CD14-positive monocyte (primary cell): ENCODE data around the gene ZNF362. TPM values are rescaled to one million over a fixed set of nuclear protein-coding genes. Genes with fewer than 3 reads are reported as not detected.

Experiments
- DNase-seq, 3 donors: peaks; one replicate each; pipeline ENCODE4 v3.0.0-alpha.2; 2011 to 2022
- H2AFZ ChIP-seq: 2 replicates; pipeline ENCODE4 v1.6.0; 2012; ENCODE audit warnings: mild to moderate bottlenecking, low read depth, low read length, inconsistent platforms; ENCODE audit not compliant: insufficient read depth, poor library complexity, severe bottlenecking
- H3K27ac ChIP-seq, 2 donors: 1 replicate in 1 of 2; 2 replicates in 1 of 2; pipeline ENCODE4 v1.5.1; 2012 to 2013; ENCODE audit warnings: low read length in 2 of 2, control low read depth in 1 of 2, inconsistent platforms in 1 of 2, low read depth in 1 of 2, mild to moderate bottlenecking in 1 of 2
- H3K27me3 ChIP-seq, 2 donors: one replicate each; pipeline versions ENCODE4 v1.6.0 to v1.6.1; 2011 to 2013; ENCODE audit warnings: low read length in 2 of 2; ENCODE audit not compliant: control insufficient read depth in 2 of 2, insufficient read depth in 2 of 2
- H3K36me3 ChIP-seq, 2 donors: replicated peaks in 1 of 2; 1 replicate in 1 of 2; 2 replicates in 1 of 2; pipeline versions ENCODE4 v1.5.1 to v1.6.1; 2012 to 2013; ENCODE audit warnings: low read length in 2 of 2, control low read depth in 1 of 2, inconsistent platforms in 1 of 2, mild to moderate bottlenecking in 1 of 2; ENCODE audit not compliant: insufficient read depth in 2 of 2, control insufficient read depth in 1 of 2
- H3K4me1 ChIP-seq, 2 donors: 1 replicate in 1 of 2; 2 replicates in 1 of 2; pipeline versions ENCODE4 v1.5.1 to v1.6.1; 2012 to 2013; ENCODE audit warnings: low read length in 2 of 2, control low read depth in 1 of 2, inconsistent platforms in 1 of 2, mild to moderate bottlenecking in 1 of 2, moderate library complexity in 1 of 2; ENCODE audit not compliant: insufficient read depth in 2 of 2, control insufficient read depth in 1 of 2
- H3K4me2 ChIP-seq: replicated peaks from 2 replicates; pipeline ENCODE3; 2012; ENCODE audit warnings: low read length, moderate library complexity, mild to moderate bottlenecking; ENCODE audit not compliant: poor library complexity, severe bottlenecking; ENCODE audit errors: extremely low read depth
- H3K4me3 ChIP-seq, 3 experiments: fragments of 200-600 bp in 1 of 3; sonication (generic) in 1 of 3; replicated peaks in 1 of 3; 1 replicate in 2 of 3; 2 replicates in 1 of 3; pipeline ENCODE4 v1.5.1; 2011 to 2013; ENCODE audit warnings: low read length in 3 of 3, mild to moderate bottlenecking in 3 of 3, control low read depth in 2 of 3, low read depth in 2 of 3, inconsistent platforms in 1 of 3, moderate library complexity in 1 of 3
- H3K79me2 ChIP-seq: 2 replicates; pipeline ENCODE4 v1.6.0; 2012; ENCODE audit warnings: mild to moderate bottlenecking, control low read depth, inconsistent platforms, low read length, moderate library complexity; ENCODE audit not compliant: insufficient read depth
- H3K9ac ChIP-seq: 2 replicates; pipeline ENCODE4 v1.6.0; 2017; ENCODE audit warnings: low read length, mild to moderate bottlenecking; ENCODE audit not compliant: insufficient read depth, poor library complexity, severe bottlenecking
- H3K9me3 ChIP-seq, 2 donors: replicated peaks in 1 of 2; 1 replicate in 1 of 2; 2 replicates in 1 of 2; pipeline versions ENCODE4 v1.5.1 to v1.6.1; 2012 to 2013; ENCODE audit warnings: low read length in 2 of 2, control low read depth in 1 of 2; ENCODE audit not compliant: control insufficient read depth in 1 of 2, insufficient read depth in 1 of 2
- H4K20me1 ChIP-seq: 2 replicates; pipeline ENCODE4 v1.6.0; 2012; ENCODE audit warnings: mild to moderate bottlenecking, low read length, control low read depth, moderate library complexity; ENCODE audit not compliant: insufficient read depth
- H3K27ac Mint-ChIP-seq, 7 donors: one replicate each; pipeline ENCODE4 v1.8.0; 2020; ENCODE audit warnings: mild to moderate bottlenecking in 7 of 7, mixed read lengths in 7 of 7, moderate library complexity in 6 of 7, inconsistent platforms in 2 of 7
- H3K27me3 Mint-ChIP-seq, 3 donors: one replicate each; pipeline ENCODE4 v1.8.0; 2021 to 2022; ENCODE audit warnings: low read depth in 3 of 3, mild to moderate bottlenecking in 3 of 3, mixed read lengths in 3 of 3, moderate library complexity in 3 of 3, inconsistent platforms in 1 of 3
- H3K36me3 Mint-ChIP-seq, 2 donors: one replicate each; pipeline ENCODE4 v1.8.0; 2020; ENCODE audit warnings: mixed read lengths in 2 of 2, inconsistent platforms in 1 of 2, mild to moderate bottlenecking in 1 of 2
- H3K4me1 Mint-ChIP-seq: one replicate; pipeline ENCODE4 v1.8.0; 2020; ENCODE audit warnings: mild to moderate bottlenecking, mixed read lengths
- H3K4me3 Mint-ChIP-seq, 2 donors: one replicate each; pipeline ENCODE4 v1.8.0; 2020; ENCODE audit warnings: mild to moderate bottlenecking in 2 of 2, mixed read lengths in 2 of 2, moderate library complexity in 1 of 2
- H3K9me3 Mint-ChIP-seq, 7 donors: one replicate each; pipeline ENCODE4 v1.8.0; 2020 to 2022; ENCODE audit warnings: mixed read lengths in 7 of 7, mild to moderate bottlenecking in 6 of 7, moderate library complexity in 6 of 7, inconsistent platforms in 2 of 7
- CTCF ChIP-seq: fragments of 200-600 bp; IDR thresholded peaks from one replicate; pipeline ENCODE4 v1.8.0; 2022; ENCODE audit warnings: antibody characterized with exemption, mild to moderate bottlenecking
- WGBS: methylation state at CpG from one replicate; pipeline ENCODE4 v1.1.5; 2013; ENCODE audit warnings: missing lambda C conversion rate; ENCODE audit not compliant: insufficient coverage; 5-methylcytosine and 5-hydroxymethylcytosine counted together
- intact Hi-C, 2 donors: fragments of 100-400 bp; cut with micrococcal nuclease; formaldehyde crosslinking; loops; one replicate each; pipeline versions ENCODE4 v1.15.0 to v1.15.1; 2023
- polyA plus RNA-seq, 3 donors: library from polyadenylated mRNA; depleted of rRNA in 1 of 3; unstranded in 2 of 3; stranded (reverse) in 1 of 3; fragments of 300-500 nt in 2 of 3; fragments of >200 nt in 1 of 3; fragmentation: Illumina TruSeq in 2 of 3; gene quantifications; 1 replicate in 2 of 3; 2 replicates in 1 of 3; pipeline ENCODE4 v1.2.3, GENCODE V29; 2012 to 2021

ZNF362 gene
- polyA plus RNA-seq, 3 donors, result 11.4 to 18.9 (median 13.5) TPM

- H3K27me3 ChIP-seq, result no peaks in the 10 kb centered on the region
- H3K4me3 ChIP-seq, result no peak overlapping the region
- H3K79me2 ChIP-seq, result peaks cover 2% of the 10 kb centered on the region
- Mint-ChIP-seq H3K27me3 (peaks cover 6 to 22% (median 13%) of the 10 kb centered on the region in 3 donors), H3K4me1 (peaks cover 10% of the 10 kb centered on the region), H3K9me3 (peaks cover 0 to 13% (median 7%) of the 10 kb centered on the region in 7 donors), H3K36me3 (no peaks in the 10 kb centered on the region), H3K4me3 (no peak overlapping the region), H3K27ac (no peak overlapping the region)
- H3K4me2 ChIP-seq, result no peak overlapping the region
- no peaks in the 10 kb centered on the region for H3K36me3 ChIP-seq
- H2AFZ ChIP-seq, result no peak overlapping the region
- WGBS, result 100% methylated on average over 1 of the region's 3 CpGs
- no peak overlapping the region for H3K9ac ChIP-seq
- H4K20me1 ChIP-seq, result no peaks in the 10 kb centered on the region
- no peak for DNase-seq
- intact Hi-C loops, result no loop called here
- peaks cover 8 to 9% of the 10 kb centered on the region in 2 donors for H3K4me1 ChIP-seq
- TF ChIP-seq CTCF, result no peak
- H3K9me3 ChIP-seq, result peaks cover 0 to 3% of the 10 kb centered on the region in 2 donors
- H3K27ac ChIP-seq, result no peak overlapping the region
These were observed 5.6 kb upstream of the ZNF362 start for GRCh38 chr1:33250724-33251123.

GRCh38 chr1:33254491-33254890, 1.8 kb upstream of the ZNF362 start:
- H3K27ac ChIP-seq, result no peak overlapping the region
- WGBS, result 80% methylated on average over 1 of the region's 3 CpGs
- no peak overlapping the region for H2AFZ ChIP-seq
- H3K27me3 ChIP-seq, result no peaks in the 10 kb centered on the region
- intact Hi-C loops, result no loop called here
- no peak overlapping the region for H3K4me2 ChIP-seq
- H3K4me3 Mint-ChIP-seq, result no peak overlapping the region
- H3K4me1 Mint-ChIP-seq, result peaks cover 31% of the 10 kb centered on the region
- H3K36me3 Mint-ChIP-seq, result no peaks in the 10 kb centered on the region
- no peak for DNase-seq
- no peaks in the 10 kb centered on the region for H3K36me3 ChIP-seq
- TF ChIP-seq CTCF, result no peak
- H3K4me1 ChIP-seq, result peaks cover 23 to 26% of the 10 kb centered on the region in 2 donors
- H3K9me3 Mint-ChIP-seq, result peaks cover 0 to 13% (median 7%) of the 10 kb centered on the region in 7 donors
- peaks cover 31% of the 10 kb centered on the region for H3K79me2 ChIP-seq
- no peak overlapping the region for H3K9ac ChIP-seq
- H3K27ac Mint-ChIP-seq, result no peak overlapping the region
- H3K9me3 ChIP-seq, result peaks cover 0 to 3% of the 10 kb centered on the region in 2 donors
- peaks cover 4 to 14% (median 8%) of the 10 kb centered on the region in 3 donors for H3K27me3 Mint-ChIP-seq
- peaks cover 20% of the 10 kb centered on the region for H4K20me1 ChIP-seq
- H3K4me3 ChIP-seq, result no peak overlapping the region
